Activated naive CD4-positive, alpha-beta T cell treated with anti-CD3 and anti-CD28 coated beads, Interleukin-2, amount 10 ng/mL, durations not matched to agents 7 days and 5 days (primary cell): Measurements from ENCODE around the gene ARL2BP.

Experiments used
- CTCF ChIA-PET: fragments of 350-600 bp; sonication (Branson Sonifier 250); formaldehyde crosslinking; loops from one replicate; lab custom pipeline; 2021; ENCODE audit warnings: antibody characterized with exemption; lab: Charles Lee
- DNase-seq: peaks from one replicate; pipeline ENCODE4 v3.0.0-alpha.2; 2020
- H3K27ac Mint-ChIP-seq: one replicate; pipeline ENCODE4 v1.8.0; 2021; ENCODE audit warnings: mild to moderate bottlenecking, moderate library complexity, mixed read lengths
- H3K27me3 Mint-ChIP-seq: one replicate; pipeline ENCODE4 v1.8.0; 2021; ENCODE audit warnings: mild to moderate bottlenecking, mixed read lengths
- H3K36me3 Mint-ChIP-seq: one replicate; pipeline ENCODE4 v1.8.0; 2021; ENCODE audit warnings: mixed read lengths
- H3K4me1 Mint-ChIP-seq: one replicate; pipeline ENCODE4 v1.8.0; 2021; ENCODE audit warnings: mixed read lengths
- H3K4me3 Mint-ChIP-seq: one replicate; pipeline ENCODE4 v1.8.0; 2021; ENCODE audit warnings: mild to moderate bottlenecking, moderate library complexity, mixed read lengths
- H3K9me3 Mint-ChIP-seq: one replicate; pipeline ENCODE4 v1.8.0; 2021; ENCODE audit warnings: mixed read lengths

The ARL2BP gene

DNA sequence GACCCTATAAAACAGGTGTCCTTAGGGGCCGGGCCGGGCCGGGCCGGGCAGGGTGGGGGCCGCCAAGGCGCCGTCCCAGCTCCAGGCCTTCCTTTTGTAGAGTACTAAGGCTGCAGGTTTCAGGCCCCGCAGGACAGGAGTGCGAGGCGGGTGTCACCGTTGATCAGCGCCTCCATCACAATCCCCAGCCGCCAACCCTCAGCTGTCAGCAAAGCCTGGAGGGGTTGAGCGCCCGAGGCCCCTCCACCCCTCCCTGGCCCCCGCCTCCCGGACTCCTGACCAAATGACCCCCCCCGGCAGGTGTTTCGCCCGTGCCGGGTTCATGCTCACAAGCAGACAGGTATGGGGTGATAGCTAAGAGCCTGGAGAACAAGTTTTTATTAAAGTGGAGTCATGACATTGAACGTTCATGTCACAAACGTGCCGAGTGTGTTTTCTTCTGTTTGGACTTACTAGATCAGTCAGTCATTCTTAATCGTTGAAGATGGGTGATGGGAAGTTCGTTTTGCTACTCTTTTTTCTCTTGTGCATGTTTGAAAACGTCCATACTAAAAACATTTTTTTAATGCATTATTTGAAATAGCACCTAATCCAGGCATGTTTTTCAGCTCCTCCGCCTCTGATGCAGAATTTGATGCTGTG, 534 bp downstream of the ARL2BP start:
- CTCF ChIA-PET, result interaction anchor here (1.4 to 1.6 kb wide), 2 partner anchors 171 to 173 kb away, joined by 3 read pairs; no protein-coding TSS in a partner anchor
- H3K9me3 Mint-ChIP-seq, result no peaks in the 10 kb centered on the region

DNA sequence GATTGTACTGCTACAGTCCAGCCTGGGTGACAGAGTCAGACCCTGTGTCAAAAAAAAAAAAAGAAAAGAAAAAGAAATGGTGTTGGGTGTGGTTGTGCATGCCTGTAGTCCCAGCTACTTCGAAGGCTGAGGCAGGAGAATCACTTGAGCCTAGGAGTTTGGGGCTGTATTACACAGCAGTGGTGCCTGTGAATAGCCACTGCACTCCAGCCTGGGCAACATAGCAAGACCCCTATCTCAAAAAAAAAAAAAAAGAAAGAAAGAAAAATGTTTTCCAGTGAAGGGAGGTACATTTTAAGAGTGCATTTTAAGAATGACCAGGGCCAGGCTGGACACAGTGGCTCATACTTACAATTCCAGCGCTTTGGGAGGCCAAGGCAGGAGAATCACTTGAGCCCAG, 6.3 kb downstream of the ARL2BP start:
- Mint-ChIP-seq H3K4me1 (peaks cover 3% of the 10 kb centered on the region), H3K27me3 (no peaks in the 10 kb centered on the region), H3K4me3 (no peak overlapping the region), H3K27ac (no peak overlapping the region), H3K36me3 (peaks cover 38% of the 10 kb centered on the region), H3K9me3 (peaks cover 6% of the 10 kb centered on the region)
- no peak for DNase-seq
- CTCF ChIA-PET, result no interaction called here

More for the DNA sequence above, 534 bp downstream of the ARL2BP start:
- Mint-ChIP-seq H3K27me3 (no peaks in the 10 kb centered on the region), H3K4me1 (peaks cover 25% of the 10 kb centered on the region), H3K4me3 (peak overlapping the region; percentile 75), H3K27ac (peak overlapping the region; percentile 20), H3K36me3 (peaks cover 24% of the 10 kb centered on the region)
- DNase-seq, result peak; percentile 50

DNA sequence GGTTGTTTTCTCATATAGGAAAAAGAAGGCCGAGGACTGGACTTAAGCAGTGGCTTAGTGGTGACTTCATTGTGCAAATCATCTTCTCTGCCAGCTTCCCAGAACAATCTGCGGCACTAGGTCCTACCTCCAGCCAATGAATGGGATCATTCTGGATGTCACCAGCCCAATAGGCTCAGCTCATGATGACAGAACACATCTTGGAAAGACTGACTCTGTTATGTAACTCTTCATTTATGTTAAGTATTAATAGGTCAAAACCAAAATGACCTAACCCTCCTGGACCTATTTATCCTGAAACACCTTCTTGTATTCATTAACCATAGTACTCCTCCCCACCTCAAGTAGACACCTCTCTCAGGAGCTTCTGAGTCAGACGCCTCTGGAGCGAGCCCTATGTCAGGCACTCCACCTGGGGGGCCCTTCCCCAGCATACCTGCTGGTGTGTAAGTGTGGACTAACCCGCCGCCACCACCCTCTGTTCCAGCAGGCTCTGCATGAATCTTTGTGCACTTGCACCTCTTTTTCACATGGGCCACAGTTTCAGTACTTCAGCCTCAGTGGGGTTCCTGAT, 7.2 kb downstream of the ARL2BP start:
- peaks cover 38% of the 10 kb centered on the region for H3K36me3 Mint-ChIP-seq
- no peak overlapping the region for H3K27ac Mint-ChIP-seq
- no peak overlapping the region for H3K4me3 Mint-ChIP-seq
- H3K9me3 Mint-ChIP-seq, result peaks cover 6% of the 10 kb centered on the region
- no peaks in the 10 kb centered on the region for H3K4me1 Mint-ChIP-seq
- CTCF ChIA-PET, result no interaction called here
- no peaks in the 10 kb centered on the region for H3K27me3 Mint-ChIP-seq
- no peak for DNase-seq

DNA sequence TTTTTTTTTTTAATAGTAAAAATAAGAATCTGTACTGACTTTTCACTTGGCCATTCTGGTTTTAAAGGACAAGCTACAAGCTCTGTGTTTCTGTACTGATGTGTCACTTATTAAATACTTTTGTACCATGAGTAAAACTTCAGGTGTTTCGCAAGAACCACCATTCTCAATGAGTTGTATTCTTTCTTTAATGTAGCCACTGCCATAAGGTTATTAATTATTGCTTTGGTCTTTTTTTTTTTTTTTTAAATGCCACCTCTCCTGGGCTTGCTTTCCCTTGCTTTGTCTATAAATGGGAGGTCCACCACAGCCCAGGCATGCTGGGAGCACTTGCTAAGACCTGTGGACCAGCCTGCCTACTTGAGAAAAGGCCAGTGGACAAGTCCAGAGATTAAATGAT, 8.4 kb downstream of the ARL2BP start:
- Mint-ChIP-seq H3K4me3 (no peak overlapping the region), H3K27me3 (no peaks in the 10 kb centered on the region), H3K9me3 (peaks cover 6% of the 10 kb centered on the region), H3K36me3 (peaks cover 32% of the 10 kb centered on the region), H3K27ac (no peak overlapping the region), H3K4me1 (no peaks in the 10 kb centered on the region)
- CTCF ChIA-PET, result interaction anchor here (0.6 to 0.7 kb wide), 2 partner anchors 74 to 291 kb away, joined by 3 read pairs; no protein-coding TSS in a partner anchor
- no peak for DNase-seq

DNA sequence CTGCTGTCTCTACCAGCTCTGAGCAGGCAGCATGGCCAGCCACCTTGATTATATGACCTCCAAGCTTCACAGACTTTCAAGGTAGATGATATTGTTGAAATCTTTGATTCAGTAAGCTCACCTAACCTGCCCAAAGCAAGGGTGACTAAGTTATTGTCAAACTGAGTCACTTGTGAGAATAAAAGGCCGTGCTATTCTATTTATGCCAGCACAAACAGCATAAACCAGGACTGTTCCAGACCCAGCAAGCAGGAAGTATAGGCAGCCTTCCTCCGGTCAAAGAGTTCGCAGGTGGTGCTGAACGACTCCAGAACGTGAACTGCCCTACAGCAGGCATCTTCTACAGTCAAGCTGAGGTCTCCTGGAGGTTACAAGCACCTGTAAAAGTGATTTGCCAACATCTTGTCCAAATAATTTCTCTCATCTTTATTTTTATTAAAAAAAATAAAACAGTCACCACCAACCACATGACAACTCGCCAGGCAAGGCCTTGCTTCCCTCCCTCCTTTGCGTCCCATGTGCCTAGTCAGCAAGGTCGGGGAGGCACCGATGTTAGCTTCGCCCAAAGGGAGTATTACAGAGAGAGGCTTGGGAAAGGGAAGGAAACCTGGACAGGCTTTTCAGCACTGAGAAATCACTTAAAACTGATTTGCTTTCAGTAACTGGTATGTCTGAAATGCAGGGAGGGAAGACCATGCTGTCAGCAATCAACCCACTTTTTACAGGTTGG, 10.8 kb downstream of the ARL2BP start:
- CTCF ChIA-PET, result no interaction called here
- peaks cover 17% of the 10 kb centered on the region for H3K36me3 Mint-ChIP-seq
- no peak for DNase-seq
- H3K4me1 Mint-ChIP-seq, result peaks cover 13% of the 10 kb centered on the region
- H3K4me3 Mint-ChIP-seq, result no peak overlapping the region
- no peaks in the 10 kb centered on the region for H3K27me3 Mint-ChIP-seq
- H3K27ac Mint-ChIP-seq, result no peak overlapping the region
- peaks cover 6% of the 10 kb centered on the region for H3K9me3 Mint-ChIP-seq

DNA sequence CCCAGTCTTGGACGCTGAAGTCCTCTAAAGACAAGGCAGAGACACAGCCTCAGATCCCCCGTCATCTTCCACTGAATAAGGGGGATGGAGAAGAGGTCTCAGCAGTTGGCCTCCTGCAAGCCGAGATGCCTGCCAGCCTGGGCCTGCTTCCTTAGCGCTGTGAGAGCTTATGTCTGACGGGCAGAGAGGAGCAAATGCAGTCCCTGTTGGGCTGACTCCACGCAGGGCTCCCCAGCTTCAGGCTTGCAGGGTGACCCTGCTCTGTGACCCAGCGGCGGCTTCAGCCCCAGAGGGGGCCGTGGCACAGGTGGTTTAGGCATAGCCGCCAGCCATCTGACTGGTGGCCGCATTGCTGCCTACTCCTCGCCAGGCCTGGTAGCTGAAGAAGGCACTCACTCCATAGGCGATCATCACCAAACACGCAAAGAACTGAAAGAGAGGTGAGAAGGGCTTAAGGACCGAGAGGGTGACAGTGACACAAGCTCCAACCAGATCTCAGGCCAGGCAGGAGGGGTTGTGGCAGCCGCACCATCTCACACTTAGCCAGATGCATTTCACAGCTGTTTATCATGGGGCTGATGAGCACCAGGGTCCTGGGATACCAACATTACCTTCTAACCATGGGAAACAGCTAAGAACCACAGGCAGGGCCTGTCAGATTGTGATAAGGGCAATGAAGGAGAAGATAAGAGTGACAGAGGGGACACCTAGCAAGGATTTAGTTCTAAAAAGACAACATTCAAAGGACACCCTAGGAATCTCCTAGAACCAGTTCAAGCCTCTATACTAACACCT, 11.7 kb downstream of the ARL2BP start:
- CTCF ChIA-PET, result no interaction called here
- Mint-ChIP-seq H3K27me3 (no peaks in the 10 kb centered on the region), H3K9me3 (peaks cover 6% of the 10 kb centered on the region), H3K27ac (no peak overlapping the region), H3K4me3 (no peak overlapping the region), H3K4me1 (peaks cover 14% of the 10 kb centered on the region), H3K36me3 (peaks cover 13% of the 10 kb centered on the region)
- no peak for DNase-seq

DNA sequence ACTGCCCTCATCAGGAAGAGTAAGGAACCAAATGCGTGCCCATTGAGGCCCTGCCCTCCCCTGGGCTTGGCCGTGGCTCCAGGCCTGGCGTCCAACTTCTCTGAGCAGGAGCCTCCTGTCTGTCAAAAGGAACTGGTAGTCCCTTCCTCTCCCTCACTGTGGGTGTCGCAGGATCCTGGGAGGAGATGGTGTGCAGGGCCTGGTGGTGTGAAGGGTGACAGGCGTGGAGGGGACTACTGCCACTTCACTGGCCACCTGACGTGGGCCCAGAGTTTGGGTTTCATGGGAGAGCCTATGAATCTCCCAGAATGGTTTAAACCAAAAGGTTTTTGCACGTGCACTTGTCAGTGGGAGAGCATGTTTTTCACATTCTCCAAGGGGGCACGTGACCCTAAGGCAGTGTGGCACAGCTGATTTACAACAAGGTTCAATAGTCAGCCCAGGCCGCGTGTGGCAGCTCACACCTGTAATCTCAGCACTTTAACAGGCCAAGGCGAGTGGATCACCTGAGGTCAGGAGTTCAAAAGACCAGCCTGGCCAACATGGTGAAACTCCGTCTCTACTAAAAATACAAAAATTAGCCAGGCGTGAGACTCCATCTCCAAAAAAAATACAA, 12.5 kb downstream of the ARL2BP start:
- peaks cover 6% of the 10 kb centered on the region for H3K36me3 Mint-ChIP-seq
- no peak overlapping the region for H3K27ac Mint-ChIP-seq
- CTCF ChIA-PET, result no interaction called here
- DNase-seq, result no peak
- no peaks in the 10 kb centered on the region for H3K27me3 Mint-ChIP-seq
- H3K4me3 Mint-ChIP-seq, result no peak overlapping the region
- peaks cover 14% of the 10 kb centered on the region for H3K4me1 Mint-ChIP-seq
- peaks cover under 1% of the 10 kb centered on the region for H3K9me3 Mint-ChIP-seq

DNA sequence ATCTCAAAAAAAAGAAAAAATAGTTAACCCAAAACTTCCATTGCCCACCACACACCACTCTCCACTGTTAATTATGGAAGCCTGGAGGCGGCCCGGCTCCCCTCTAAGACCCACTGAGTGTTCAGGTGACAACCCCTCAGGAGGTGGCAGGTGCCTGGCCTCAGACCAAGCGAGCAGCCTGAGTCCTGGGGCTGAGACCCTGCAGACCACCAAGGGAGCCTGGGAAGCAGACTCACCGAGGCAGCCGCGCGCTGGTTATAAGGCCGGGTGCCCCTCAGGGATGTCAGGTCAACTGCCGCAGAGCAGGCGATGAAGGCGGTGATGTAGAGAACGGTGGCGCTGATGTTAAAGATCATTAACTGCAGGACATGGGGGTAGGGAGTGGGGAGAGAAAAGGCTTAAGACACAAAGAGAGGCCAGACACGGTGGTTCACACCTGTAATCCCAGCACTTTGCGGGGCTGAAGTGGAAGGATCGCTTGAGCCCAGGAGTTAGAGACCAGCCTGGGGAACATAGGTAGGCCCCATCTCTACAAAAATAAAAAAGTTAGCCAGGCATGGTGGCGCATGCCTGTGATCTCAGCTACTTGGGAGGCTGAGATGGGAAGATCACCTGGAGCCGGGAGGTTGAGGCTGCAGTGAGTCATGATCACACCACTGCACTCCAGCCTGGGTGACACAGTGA, 13.3 kb downstream of the ARL2BP start:
- H3K27me3 Mint-ChIP-seq, result no peaks in the 10 kb centered on the region
- no peaks in the 10 kb centered on the region for H3K9me3 Mint-ChIP-seq
- H3K27ac Mint-ChIP-seq, result no peak overlapping the region
- no peak overlapping the region for H3K4me3 Mint-ChIP-seq
- peaks cover 14% of the 10 kb centered on the region for H3K4me1 Mint-ChIP-seq
- no peak for DNase-seq
- CTCF ChIA-PET, result no interaction called here
- H3K36me3 Mint-ChIP-seq, result no peaks in the 10 kb centered on the region

DNA sequence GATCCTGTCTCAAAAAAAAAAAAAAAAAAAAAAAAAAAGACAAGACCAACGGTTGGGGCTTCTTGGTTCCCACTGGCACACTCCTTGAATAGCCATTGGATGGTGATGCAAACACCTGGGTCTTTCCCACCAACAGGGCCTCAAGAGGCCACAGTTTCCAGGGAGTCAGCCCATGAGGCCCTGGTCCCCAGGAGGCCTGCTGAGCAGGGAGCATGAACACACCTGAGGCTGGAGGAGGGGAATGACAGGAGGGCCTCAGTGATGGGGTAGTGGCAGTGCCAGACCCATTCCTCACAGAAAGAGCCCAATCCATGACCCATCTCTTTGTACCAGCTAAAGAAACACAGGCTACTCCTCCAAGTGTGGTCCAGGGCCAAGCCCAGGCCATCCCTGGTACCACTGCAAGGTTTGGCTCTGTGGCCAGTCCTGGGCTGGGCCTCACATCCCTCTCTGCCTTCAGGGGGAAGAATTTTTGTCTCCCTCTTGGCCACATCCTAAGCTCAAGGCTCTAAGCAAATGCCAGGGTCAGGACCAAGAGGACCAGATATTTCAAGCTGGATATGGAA, 13.9 kb downstream of the ARL2BP start:
- no peaks in the 10 kb centered on the region for H3K9me3 Mint-ChIP-seq
- H3K36me3 Mint-ChIP-seq, result no peaks in the 10 kb centered on the region
- CTCF ChIA-PET, result no interaction called here
- no peaks in the 10 kb centered on the region for H3K27me3 Mint-ChIP-seq
- no peak overlapping the region for H3K27ac Mint-ChIP-seq
- H3K4me1 Mint-ChIP-seq, result peaks cover 14% of the 10 kb centered on the region
- H3K4me3 Mint-ChIP-seq, result no peak overlapping the region
- no peak for DNase-seq

DNA sequence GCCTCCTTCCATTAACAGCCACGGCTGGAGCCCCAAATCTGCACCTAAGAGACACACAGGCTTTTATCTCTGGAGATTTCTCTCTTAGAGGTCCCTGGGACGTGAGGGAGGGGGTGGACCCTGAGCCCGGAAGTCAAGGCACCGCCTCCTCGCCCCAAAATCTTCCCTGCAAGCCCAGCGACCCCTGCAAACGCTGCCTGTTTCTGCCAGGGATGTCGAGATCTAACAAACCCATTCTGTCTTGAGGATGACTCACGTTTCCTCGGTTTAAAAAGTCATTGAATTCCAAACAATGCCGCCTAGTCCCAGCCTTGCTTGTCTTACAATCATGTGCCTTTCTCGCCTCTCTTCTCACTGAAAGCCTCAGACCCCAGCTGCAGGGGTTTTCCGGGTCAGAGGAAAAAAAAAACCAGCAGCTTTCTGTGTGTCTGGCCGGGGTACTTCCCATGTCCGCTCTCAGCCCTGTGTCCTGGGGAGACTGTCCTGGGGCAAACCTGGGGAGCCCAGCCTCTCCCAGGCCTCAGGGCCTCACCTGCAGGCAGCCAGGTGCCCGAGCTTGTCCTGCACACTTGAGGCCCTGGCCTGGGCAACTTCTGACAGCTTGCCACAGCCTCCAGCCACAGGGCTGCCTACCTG, 15.4 kb downstream of the ARL2BP start:
- no peak overlapping the region for H3K4me3 Mint-ChIP-seq
- peak overlapping the region; percentile 13 for H3K27ac Mint-ChIP-seq
- H3K27me3 Mint-ChIP-seq, result no peaks in the 10 kb centered on the region
- H3K36me3 Mint-ChIP-seq, result no peaks in the 10 kb centered on the region
- H3K4me1 Mint-ChIP-seq, result peaks cover 18% of the 10 kb centered on the region
- H3K9me3 Mint-ChIP-seq, result no peaks in the 10 kb centered on the region
- CTCF ChIA-PET, result no interaction called here
- DNase-seq, result peak; percentile 44

DNA sequence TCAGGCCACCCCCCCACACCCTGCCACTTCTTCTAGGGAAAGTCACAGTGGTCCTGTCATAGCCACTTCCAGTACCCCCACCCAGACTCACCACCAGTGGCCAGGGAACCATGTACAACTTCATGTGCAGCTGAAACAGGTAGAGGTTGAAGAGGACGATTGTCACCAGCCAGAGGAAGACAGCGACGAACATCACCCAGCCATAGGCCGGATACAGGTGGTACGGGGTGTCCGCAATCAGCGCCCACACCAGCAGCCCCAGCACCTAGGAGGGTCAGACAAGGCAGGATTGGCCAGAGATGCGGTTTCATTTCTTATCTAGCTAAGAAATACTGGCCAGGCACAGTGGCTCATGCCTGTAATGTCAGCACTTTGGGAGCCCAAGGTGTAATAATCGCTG, 16.7 kb downstream of the ARL2BP start:
- CTCF ChIA-PET, result no interaction called here
- Mint-ChIP-seq H3K27ac (no peak overlapping the region), H3K36me3 (no peaks in the 10 kb centered on the region), H3K27me3 (no peaks in the 10 kb centered on the region), H3K9me3 (no peaks in the 10 kb centered on the region), H3K4me1 (peaks cover 31% of the 10 kb centered on the region), H3K4me3 (no peak overlapping the region)
- DNase-seq, result no peak

DNA sequence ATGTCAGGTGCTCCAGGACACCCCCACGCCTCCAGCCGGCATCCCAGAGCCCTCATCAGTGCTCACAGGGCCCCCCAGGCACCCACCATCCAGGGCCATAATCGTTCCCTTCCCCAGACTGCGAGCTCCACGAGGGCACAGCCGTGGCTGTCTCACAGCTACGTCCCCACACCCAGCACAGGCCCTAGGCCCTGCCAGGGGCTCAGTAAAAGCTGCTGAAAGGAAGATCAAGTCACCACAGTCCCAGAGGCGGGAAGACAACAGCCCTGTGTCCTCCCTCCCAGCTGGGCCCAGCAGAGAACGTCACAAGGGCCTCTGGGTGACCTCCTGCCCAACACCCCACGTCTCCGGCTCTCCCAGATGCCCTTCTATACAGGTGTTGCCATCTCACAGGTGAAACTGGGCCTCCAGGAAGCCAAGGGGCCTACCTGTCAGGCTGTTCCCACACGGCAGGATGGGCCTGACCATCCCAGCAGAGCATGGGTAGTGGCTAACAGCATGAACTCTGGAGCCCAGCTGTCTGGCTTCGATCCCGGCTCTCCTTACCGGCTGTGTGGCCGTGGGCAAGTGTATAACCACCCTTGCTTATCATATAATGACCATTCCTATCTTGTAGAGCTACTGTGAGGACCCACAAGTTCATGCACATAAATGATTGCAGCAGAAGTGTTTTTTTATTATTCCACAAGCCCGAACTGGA, 17.9 kb downstream of the ARL2BP start:
- no peak for DNase-seq
- no peaks in the 10 kb centered on the region for H3K9me3 Mint-ChIP-seq
- H3K27me3 Mint-ChIP-seq, result no peaks in the 10 kb centered on the region
- H3K4me1 Mint-ChIP-seq, result peaks cover 42% of the 10 kb centered on the region
- no peak overlapping the region for H3K27ac Mint-ChIP-seq
- no peak overlapping the region for H3K4me3 Mint-ChIP-seq
- no peaks in the 10 kb centered on the region for H3K36me3 Mint-ChIP-seq
- CTCF ChIA-PET, result no interaction called here
